ENCODE measurements around the gene WWOX.

- TF ChIP-seq CTCF (IDR thresholded peaks at IDR 0.05): no peak
- no peak for TF ChIP-seq POLR2AphosphoS5 (IDR thresholded peaks at IDR 0.05)
- TF ChIP-seq EP300 (IDR thresholded peaks at IDR 0.05): no peak
- TF ChIP-seq POLR2A (IDR thresholded peaks at IDR 0.05): no peak
Observed at GRCh38 chr16:79172976-79173500, 1073.6 kb downstream of the WWOX start.
